ENCODE results near the gene C19orf47.
"Not testable (repeated sequence)": the region's sequence is repeated elsewhere in the genome, so short reads cannot be mapped to it uniquely, and the experiment has no call there.

C19orf47 gene

DNA sequence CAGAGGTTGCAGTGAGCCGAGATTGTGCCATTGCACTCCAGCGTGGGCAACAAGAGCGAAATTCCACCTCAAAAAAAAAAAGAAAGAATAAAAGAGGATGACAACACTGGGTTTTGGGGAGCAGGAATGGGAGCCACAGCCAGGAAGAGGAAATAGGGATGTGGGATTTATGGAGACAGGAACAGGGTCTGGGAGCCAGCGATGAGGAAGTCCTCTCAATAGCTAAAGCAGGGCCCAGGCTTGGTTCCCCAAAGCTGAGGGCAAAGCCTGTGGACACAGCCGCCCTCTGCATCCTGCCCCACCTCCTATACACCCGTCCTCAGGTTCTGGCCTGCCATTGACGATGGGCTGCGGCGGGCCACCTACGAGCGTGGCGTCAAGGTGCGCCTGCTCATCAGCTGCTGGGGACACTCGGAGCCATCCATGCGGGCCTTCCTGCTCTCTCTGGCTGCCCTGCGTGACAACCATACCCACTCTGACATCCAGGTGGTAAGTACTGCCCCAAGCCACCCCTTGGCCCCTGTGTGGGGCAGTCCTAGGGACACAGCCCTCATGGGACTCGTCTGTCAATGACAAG, 28.2 kb upstream of the C19orf47 start:
- TF ChIP-seq, protein P1, sequence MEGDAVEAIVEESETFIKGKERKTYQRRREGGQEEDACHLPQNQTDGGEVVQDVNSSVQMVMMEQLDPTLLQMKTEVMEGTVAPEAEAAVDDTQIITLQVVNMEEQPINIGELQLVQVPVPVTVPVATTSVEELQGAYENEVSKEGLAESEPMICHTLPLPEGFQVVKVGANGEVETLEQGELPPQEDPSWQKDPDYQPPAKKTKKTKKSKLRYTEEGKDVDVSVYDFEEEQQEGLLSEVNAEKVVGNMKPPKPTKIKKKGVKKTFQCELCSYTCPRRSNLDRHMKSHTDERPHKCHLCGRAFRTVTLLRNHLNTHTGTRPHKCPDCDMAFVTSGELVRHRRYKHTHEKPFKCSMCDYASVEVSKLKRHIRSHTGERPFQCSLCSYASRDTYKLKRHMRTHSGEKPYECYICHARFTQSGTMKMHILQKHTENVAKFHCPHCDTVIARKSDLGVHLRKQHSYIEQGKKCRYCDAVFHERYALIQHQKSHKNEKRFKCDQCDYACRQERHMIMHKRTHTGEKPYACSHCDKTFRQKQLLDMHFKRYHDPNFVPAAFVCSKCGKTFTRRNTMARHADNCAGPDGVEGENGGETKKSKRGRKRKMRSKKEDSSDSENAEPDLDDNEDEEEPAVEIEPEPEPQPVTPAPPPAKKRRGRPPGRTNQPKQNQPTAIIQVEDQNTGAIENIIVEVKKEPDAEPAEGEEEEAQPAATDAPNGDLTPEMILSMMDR (IDR thresholded peaks at IDR 0.05; ENCODE audit: low read depth, low read length) = no peak
- DNase-seq (ENCODE audit: extremely low read depth, low read depth) = no peak

DNA sequence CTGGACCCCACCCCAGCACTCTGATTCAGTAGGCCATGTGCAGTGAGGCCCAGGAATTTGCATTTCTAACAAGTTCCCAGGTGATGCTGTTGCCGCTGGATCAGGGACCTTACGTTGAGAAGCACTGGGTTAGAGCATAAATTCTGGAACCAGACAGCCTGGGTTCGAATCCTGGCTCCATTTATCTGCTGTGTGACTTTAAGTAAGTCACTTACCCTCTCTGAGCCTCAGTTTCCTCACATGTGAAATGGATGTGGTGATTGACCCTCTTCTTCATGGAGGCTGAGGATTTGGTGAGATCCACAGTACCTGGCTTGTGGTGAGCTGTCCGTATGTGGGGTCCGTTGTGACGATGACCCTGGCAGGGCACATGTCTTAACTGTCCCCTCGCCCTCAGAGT, 25.9 kb upstream of the C19orf47 start:
- TF ChIP-seq, protein P1 (IDR thresholded peaks at IDR 0.05; ENCODE audit: low read depth, low read length) = no peak
- DNase-seq (ENCODE audit: extremely low read depth, low read depth) = no peak

DNA sequence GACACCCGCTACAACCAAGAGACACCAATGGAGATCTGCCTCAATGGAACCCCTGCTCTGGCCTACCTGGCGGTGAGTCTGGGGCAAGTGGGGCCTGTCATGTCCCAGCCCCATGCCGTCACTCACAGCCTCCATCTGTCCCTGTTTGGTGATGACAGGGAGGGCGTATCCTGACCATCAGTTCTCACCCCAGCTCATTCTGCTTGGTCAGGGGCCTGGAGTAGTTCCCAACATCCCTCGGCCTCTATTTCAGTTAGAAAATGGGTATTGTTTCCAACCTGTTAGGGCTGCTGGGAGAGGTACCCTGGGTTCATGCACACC, 23.6 kb upstream of the C19orf47 start:
- no peak for DNase-seq (ENCODE audit: extremely low read depth, low read depth)
- TF ChIP-seq, protein P1 (IDR thresholded peaks at IDR 0.05; ENCODE audit: low read depth, low read length) = no peak

DNA sequence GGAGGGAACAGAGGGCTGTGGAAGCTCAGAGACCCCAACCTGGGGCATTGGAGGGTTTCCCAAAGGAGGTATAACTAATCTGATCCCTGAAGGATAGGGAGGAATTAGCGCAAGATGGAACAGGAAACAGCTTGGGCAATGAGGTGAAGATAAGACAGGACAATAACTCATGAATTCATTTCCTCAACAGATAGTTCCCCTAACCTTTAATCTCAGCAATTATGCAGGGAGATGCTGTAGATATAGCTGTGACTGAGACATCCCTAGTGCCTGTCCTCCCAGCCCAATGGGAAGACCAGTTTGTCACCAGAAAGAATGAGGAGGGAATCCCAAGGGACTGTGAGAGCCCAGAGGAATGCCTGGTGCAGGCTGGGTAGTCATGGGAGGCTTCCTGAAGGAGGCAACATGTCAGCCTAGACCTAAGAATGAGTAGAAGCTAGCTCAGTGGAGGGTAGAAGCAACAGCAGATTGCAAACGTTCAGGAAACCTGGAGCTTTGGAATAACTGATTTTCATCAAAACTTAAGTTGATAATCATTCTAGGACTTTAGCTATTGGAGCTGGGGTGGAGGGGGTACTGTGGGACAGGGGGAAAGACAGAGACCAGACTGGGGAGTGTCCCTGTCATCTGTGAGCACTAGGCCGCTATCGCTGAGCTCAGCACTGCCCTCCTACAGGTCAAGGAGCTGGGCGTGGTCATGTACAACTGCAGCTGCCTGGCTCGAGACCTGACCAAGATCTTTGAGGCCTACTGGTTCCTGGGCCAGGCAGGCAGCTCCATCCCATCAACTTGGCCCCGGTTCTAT, 23.0 kb upstream of the C19orf47 start:
- TF ChIP-seq, protein P1 (IDR thresholded peaks at IDR 0.05; ENCODE audit: low read depth, low read length) = no peak
- no peak for DNase-seq (ENCODE audit: extremely low read depth, low read depth)

DNA sequence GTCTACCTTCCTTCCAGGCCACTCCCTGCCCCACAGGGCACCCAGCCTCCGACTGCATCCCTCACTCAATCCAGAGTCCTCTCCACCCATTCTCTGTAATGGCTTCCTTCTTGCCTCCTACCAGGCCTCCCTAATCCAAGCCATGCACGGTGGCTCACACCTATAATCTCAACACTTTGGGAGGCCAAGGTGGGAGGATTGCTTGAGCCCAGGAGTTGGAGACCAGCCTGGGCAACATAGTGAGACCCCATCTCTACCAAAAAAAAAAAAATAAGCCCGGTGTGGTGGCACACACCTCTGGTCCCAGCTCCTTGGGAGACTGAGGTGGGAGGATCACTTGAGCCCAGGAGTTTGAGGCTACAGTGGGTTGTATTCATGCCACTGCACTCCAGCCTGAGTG, 22.1 kb upstream of the C19orf47 start:
- not testable (repeated sequence) for DNase-seq (ENCODE audit: extremely low read depth, low read depth)

DNA sequence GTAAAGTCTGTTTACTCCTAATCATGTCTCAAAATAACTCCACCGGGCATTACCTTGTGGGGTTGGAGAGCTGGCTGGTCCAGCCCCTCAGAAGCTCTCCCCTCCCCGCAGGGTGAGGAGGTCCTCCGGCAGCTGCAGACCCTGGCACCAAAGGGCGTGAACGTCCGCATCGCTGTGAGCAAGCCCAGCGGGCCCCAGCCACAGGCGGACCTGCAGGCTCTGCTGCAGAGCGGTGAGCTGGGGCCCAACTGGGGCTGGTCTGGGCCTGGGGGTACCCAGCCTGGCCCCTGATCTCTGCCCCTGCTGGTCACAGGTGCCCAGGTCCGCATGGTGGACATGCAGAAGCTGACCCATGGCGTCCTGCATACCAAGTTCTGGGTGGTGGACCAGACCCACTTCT, 21.6 kb upstream of the C19orf47 start:
- DNase-seq (ENCODE audit: extremely low read depth, low read depth) = no peak
- TF ChIP-seq, protein P1 (IDR thresholded peaks at IDR 0.05; ENCODE audit: low read depth, low read length) = no peak

DNA sequence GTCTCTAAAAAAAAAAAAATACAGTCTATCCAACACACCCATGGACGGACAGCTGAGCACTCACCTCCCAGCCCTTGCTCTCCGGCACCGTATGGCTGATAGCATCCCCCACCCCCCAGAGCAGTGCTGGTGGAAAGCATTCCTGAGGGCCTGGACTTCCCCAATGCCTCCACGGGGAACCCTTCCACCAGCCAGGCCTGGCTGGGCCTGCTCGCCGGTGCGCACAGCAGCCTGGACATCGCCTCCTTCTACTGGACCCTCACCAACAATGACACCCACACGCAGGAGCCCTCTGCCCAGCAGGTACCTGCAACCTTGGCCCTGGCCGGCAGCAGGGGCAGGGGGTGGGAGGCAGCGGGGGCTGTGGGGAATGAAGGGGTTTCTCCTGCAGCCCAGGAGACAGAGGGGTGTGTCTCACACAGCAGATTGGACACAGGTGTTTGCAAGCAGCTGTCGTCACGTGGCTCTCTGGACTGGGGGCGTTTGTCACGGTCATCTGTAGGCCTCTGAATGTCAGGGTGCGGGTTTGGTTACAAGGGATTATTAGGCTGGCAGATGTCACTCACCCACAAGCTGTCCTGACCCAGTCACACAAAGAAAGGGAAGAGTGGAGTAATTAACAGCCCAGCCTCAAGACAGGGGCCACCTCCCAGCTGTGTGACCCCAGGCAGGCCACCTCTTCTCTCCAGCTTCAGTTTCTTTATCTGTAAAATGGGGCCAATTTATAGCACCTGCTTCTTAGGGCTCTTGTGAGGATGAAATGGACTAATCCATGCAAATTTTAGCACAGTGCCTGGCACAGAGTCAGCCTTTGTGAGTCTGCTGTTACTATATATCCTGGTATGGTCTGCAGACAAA, 19.6 kb upstream of the C19orf47 start:
- no peak for DNase-seq (ENCODE audit: extremely low read depth, low read depth)

More for the DNA sequence above, 19.6 kb upstream of the C19orf47 start:
- TF ChIP-seq, protein P1 (IDR thresholded peaks at IDR 0.05; ENCODE audit: low read depth, low read length) = no peak
